Epithelial cell of prostate (primary cell): Measurements from ENCODE around the gene BCAS3.
"Not testable (repeated sequence)": the region's sequence is repeated elsewhere in the genome, so short reads cannot be mapped to it uniquely, and the experiment has no call there.

Experiments
- DNase-seq: peaks from one replicate; pipeline ENCODE4 v3.0.0-alpha.2; 2011; ENCODE audit warnings: low read depth, low spot score
- H3K27ac ChIP-seq: fragments of 450-650 bp; 2 replicates; pipeline ENCODE4 v1.5.1; 2017; ENCODE audit warnings: mild to moderate bottlenecking

The BCAS3 gene

DNA sequence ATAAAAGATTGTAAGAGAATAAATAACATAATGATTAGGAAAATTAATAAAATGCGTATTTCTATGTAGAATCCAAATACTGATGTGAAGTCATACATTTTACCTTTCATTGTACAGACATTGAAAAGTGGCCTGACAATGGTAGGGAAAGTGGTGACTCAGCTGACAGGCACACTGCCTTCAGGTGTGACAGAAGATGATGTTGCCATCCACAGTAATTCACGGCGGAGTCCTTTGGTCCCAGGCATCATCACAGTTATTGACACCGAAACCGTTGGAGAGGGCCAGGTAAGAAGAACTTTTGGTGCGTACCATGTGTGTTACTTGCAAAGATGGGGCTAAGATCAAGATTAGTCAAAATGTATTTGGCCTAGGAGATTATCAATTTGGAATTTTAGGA lies 232.8 kb downstream of the BCAS3 start:
- no peak overlapping the region for H3K27ac ChIP-seq
- DNase-seq: no peak

GRCh38 chr17:60914078-60914477 lies 236.4 kb downstream of the BCAS3 start:
- no peak overlapping the region for H3K27ac ChIP-seq

DNA sequence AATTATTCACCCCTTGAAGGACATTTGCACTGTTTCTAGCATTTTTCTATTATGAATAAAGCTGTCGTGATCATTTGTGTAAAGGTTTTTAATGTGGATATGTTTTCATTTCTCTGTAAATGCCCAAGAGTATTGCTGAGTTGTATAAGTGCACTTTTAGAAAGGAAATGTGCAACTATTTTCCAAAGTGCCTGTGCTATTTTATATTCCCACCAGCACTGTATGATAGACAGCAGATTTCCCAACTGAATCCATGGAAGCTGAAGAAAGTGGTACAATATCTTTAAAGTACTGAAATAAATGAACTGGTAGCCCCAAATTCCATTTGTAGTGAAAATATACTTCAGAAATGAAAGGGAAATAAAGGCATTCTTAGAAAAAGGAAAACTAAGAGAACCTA lies 238.4 kb downstream of the BCAS3 start:
- no peak overlapping the region for H3K27ac ChIP-seq
- no peak for DNase-seq

More at GRCh38 chr17:60914078-60914477, 236.4 kb downstream of the BCAS3 start:
- no peak for DNase-seq

- no peak for DNase-seq
- no peak overlapping the region for H3K27ac ChIP-seq
Measured at GRCh38 chr17:60920107-60920506, 242.5 kb downstream of the BCAS3 start.

DNA sequence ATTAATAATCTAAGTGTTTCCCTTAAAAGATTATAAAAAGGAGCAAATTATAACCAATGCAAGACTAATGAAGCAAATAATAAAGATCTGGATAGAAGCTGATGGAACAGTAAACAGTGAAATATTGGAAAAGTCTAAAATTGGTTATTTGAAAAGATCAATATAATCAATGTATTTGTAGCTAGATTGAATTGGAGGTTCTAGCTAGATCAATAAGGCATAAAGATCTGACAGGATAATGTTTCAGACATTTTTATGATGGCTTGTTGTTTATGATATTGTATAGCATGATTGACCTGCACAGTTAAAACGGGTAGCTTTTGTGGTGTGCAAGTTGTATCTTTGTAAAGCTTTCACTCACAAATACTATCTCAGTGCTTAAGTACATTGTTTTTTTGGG lies 245.3 kb downstream of the BCAS3 start:
- H3K27ac ChIP-seq: no peak overlapping the region
- DNase-seq: no peak

- DNase-seq: no peak
- no peak overlapping the region for H3K27ac ChIP-seq
Measured at GRCh38 chr17:60926466-60927183, 249.0 kb downstream of the BCAS3 start.

- no peak for DNase-seq
- peak overlapping the region; percentile 21 for H3K27ac ChIP-seq
Measured at GRCh38 chr17:60933739-60934138, 256.1 kb downstream of the BCAS3 start.

- DNase-seq: no peak
- H3K27ac ChIP-seq: no peak overlapping the region
Measured at GRCh38 chr17:60934723-60935122, 257.1 kb downstream of the BCAS3 start.

GRCh38 chr17:60935991-60936390 lies 258.3 kb downstream of the BCAS3 start:
- H3K27ac ChIP-seq, DNase-seq: not testable (repeated sequence)

DNA sequence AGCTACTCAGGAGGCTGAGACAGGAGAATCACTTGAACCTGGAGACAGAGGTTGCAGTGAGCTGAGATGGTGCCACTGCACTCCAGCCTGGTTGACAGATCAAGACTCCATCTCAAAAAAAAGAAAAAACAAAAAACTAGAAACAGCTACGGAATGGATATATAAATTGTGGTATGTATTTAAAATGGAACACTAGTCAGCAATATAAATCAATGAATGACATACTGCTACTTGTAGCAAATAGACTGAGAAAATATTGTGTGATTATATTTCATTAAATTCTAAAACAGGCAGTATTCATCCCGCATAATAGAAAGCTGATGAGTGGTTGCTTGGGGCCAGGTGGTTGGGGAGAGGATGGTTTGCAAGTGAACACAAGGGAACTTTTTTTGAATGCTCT lies 261.7 kb downstream of the BCAS3 start:
- H3K27ac ChIP-seq: no peak overlapping the region
- DNase-seq: no peak

DNA sequence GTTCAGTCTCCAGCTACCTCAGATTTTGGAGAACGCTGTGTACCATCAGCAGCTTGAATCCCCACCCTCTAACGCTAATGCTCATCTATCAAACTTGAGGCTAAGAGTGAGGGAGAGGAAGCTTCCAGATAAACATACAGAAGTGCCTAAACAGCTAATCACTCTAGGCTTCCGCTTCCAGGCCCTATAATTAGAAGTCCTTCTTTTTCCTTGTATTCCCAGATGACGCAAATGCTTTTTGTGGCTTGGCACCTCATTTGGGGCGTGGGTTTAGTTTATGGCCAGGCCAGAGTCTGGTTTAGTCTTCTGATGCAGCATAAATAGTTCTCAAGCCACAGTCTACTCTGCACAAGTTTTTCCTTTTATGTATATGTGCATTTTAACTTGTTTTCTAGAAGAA lies 263.4 kb downstream of the BCAS3 start:
- DNase-seq: no peak
- H3K27ac ChIP-seq: peak overlapping the region; percentile 13

GRCh38 chr17:60941571-60941970 lies 263.9 kb downstream of the BCAS3 start:
- no peak for DNase-seq
- H3K27ac ChIP-seq: no peak overlapping the region

GRCh38 chr17:60944751-60945150 lies 267.1 kb downstream of the BCAS3 start:
- H3K27ac ChIP-seq: no peak overlapping the region
- DNase-seq: no peak

- DNase-seq: no peak
- no peak overlapping the region for H3K27ac ChIP-seq
Measured at GRCh38 chr17:60947100-60947499, 269.4 kb downstream of the BCAS3 start.

DNA sequence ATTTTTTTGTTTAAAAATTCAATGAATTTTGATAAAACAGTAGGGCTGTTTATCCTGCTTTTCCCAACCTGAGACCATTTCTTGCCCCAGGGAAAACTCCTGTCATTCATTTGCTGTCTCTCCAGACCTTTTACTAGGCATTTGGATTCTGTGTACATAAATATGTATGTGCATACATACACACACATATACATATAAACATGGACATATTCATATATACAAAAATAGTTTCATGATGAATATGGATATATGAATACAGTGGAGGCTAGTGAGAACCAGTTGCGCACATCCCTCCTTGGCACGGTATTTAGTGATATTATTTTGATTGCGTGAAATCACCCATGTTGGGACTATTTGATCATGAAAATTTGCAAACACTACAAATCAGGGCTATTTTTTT lies 269.9 kb downstream of the BCAS3 start:
- DNase-seq: no peak
- H3K27ac ChIP-seq: no peak overlapping the region

- no peak overlapping the region for H3K27ac ChIP-seq
- DNase-seq: no peak
Measured at GRCh38 chr17:60952747-60953146, 275.1 kb downstream of the BCAS3 start.

GRCh38 chr17:60959011-60959410 lies 281.4 kb downstream of the BCAS3 start:
- DNase-seq: no peak
- no peak overlapping the region for H3K27ac ChIP-seq

DNA sequence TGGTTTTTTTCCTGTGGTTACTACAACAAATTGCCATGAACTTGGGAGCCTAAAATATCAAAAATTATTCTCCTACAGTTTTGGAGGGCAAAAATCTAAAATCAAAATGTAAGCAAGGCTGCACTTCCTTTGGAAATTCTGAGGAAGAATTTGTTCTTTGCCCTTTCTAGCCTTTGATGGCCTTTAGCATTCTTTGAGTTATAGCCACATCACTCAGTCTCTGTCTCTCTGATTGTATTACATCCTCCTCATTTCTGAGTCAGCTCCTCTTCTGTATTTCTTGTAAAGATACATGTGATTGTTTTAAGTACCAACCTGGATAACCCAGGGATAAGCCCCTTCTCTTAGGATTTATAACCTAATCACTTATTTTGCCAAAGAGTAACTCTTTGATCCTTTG lies 282.0 kb downstream of the BCAS3 start:
- H3K27ac ChIP-seq: no peak overlapping the region
- no peak for DNase-seq

GRCh38 chr17:60960398-60961065 lies 282.9 kb downstream of the BCAS3 start:
- no peak overlapping the region for H3K27ac ChIP-seq
- DNase-seq: no peak

DNA sequence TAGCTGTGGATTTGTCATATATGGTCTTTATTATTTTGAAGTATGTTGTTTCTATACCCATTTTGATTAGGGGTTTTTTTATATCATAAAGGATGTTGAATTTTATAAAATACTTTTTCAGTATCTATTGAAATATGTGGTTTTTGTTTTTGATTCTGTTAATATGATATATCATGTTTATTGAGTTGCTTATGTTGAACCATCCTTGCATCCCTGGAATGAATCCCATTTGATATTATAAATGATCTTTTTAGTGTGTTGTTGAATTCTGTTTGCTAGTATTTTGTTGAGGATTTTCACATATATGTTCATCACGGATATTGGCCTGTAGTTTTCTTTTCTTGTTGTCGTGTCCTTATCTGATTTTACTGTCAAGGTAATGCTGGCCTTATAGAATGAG lies 286.5 kb downstream of the BCAS3 start:
- no peak overlapping the region for H3K27ac ChIP-seq
- no peak for DNase-seq

DNA sequence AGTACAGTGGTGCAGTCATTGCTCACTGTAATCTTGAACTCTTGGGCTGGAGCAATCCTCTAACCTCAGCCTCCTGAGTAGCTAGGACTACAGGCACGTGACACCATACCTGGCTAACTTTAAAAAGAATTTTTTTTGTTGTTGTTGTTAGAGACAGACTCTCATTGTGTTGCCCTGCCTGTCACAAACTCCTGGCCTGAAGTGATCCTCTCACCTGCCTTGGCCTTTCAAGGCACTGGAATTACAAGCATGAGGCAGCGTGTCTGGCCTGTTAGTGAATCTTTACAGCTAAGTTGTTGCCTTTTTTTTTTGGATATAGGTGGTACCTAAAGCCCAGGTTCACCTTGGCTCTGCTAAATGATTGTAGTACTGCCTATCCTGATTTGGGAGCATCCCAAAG lies 290.6 kb downstream of the BCAS3 start:
- no peak for DNase-seq
- no peak overlapping the region for H3K27ac ChIP-seq

DNA sequence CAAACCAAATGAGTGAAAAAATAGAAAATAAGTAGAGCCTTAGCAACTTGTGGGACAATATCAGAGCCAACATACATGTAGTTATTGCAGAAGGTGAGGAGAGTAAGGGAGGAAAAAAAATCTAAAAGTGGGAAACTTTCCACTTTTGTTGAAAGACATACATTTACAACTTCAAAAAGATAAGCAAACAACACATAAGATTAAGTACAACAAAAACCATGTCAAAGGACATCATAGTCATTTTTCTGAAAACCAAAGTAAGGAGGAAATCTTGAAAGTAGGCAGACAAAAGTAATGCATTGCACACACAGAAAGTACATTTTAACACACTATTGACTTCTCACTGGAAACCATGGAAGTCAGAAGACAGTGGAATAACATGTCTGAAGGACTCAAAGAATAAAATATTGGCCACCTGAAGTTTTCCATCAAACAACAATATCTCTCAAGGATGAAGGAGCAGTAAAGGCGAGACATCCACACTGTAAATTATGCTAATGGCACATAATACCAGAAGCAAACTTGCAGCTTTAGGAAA lies 291.9 kb downstream of the BCAS3 start:
- H3K27ac ChIP-seq: no peak overlapping the region
- DNase-seq: no peak
